Omental fat pad (tissue), 4 donors: Measurements from ENCODE around the gene RAE1. TPM values are rescaled to one million over a fixed set of nuclear protein-coding genes. Genes with fewer than 3 reads are reported as not detected.

Experiments
- ATAC-seq: fragments of 150-250 bp; one replicate; pipeline ENCODE4 v1.9.1; 2016; ENCODE audit warnings: mild to moderate bottlenecking, moderate library complexity; ENCODE audit not compliant: low FRiP score
- DNase-seq: peaks from one replicate; pipeline ENCODE4 v3.0.0-alpha.2; 2019; ENCODE audit warnings: low spot score
- total RNA-seq, 4 donors: library from RNA; depleted of rRNA; stranded (reverse); fragments of >200 nt; gene quantifications; one replicate each; pipeline ENCODE4 v1.1.0, GENCODE V29; 2016
- TF ChIP-seq, protein P1 (sequence below), 3 donors: fragments of 450-650 bp; IDR thresholded peaks; one replicate each; pipeline ENCODE4 v1.5.1; 2016 to 2017; ENCODE audit warnings: antibody characterized with exemption in 3 of 3, mild to moderate bottlenecking in 3 of 3, moderate library complexity in 2 of 3

Gene RAE1
- total RNA-seq, 4 donors from 2014 or later = 13.9 to 32.9 (median 17.2) TPM

DNA sequence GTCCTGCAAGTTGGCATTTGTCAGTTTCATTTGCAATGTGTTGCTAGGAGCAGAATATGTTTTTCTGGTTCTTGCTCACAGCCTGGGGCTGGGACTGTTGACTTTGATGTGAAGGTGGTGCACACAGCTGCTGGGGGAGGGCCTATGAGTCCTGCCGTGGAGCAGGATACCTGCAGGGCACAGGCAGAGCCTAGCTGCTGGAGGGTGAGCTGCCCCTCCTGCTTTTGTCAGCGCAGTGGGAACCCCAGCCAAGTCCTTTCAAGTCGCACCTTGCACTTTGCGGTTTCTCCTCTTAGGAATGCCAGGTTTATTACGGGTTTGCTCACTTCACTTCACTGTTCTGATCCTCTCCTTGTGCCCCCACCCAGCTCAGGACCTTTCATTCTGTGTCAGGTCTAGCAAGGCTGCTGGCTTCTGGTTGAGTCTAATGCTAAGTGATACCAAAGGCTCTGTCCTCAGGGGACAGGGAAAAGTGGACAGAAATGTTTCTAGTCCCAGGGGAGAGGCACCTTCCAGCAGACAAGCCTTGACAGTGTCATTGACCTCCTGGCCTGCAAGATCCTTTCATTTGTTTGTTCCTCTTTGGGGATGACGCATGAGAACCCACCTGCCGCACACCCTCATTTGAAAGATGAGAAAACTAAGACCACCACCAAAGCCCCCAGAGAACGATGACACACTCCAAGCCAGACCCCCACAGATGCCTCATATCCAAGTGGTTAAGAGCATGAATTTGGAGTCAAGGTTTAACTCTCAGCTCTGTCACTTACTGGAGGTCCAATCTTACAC lies 24.2 kb upstream of the RAE1 start:
- TF ChIP-seq, protein P1, sequence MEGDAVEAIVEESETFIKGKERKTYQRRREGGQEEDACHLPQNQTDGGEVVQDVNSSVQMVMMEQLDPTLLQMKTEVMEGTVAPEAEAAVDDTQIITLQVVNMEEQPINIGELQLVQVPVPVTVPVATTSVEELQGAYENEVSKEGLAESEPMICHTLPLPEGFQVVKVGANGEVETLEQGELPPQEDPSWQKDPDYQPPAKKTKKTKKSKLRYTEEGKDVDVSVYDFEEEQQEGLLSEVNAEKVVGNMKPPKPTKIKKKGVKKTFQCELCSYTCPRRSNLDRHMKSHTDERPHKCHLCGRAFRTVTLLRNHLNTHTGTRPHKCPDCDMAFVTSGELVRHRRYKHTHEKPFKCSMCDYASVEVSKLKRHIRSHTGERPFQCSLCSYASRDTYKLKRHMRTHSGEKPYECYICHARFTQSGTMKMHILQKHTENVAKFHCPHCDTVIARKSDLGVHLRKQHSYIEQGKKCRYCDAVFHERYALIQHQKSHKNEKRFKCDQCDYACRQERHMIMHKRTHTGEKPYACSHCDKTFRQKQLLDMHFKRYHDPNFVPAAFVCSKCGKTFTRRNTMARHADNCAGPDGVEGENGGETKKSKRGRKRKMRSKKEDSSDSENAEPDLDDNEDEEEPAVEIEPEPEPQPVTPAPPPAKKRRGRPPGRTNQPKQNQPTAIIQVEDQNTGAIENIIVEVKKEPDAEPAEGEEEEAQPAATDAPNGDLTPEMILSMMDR (IDR thresholded peaks at IDR 0.05) = no peak
- DNase-seq (no peak), ATAC-seq (no peak)

DNA sequence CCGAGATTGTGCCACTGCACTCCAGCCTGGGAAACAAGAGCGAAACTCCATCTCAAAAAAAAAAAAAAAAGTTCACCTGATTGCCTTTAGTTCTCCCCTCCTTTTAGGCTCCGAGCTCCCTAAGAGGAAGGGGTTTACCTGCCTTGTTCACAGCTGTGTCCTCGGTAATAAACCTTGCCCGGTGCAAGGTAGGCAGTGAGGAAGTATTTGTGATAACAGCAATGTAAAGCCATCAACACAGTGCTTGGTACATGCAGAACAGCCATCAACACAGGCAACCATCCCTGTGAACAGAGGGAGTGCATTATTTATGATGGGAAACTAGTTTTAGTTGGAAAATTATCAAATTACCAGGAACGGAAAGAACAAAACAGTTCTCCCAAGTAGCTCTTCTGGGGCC lies 23.2 kb upstream of the RAE1 start:
- no peak for DNase-seq
- TF ChIP-seq, protein P1 (IDR thresholded peaks at IDR 0.05) = no peak
- ATAC-seq = no peak

DNA sequence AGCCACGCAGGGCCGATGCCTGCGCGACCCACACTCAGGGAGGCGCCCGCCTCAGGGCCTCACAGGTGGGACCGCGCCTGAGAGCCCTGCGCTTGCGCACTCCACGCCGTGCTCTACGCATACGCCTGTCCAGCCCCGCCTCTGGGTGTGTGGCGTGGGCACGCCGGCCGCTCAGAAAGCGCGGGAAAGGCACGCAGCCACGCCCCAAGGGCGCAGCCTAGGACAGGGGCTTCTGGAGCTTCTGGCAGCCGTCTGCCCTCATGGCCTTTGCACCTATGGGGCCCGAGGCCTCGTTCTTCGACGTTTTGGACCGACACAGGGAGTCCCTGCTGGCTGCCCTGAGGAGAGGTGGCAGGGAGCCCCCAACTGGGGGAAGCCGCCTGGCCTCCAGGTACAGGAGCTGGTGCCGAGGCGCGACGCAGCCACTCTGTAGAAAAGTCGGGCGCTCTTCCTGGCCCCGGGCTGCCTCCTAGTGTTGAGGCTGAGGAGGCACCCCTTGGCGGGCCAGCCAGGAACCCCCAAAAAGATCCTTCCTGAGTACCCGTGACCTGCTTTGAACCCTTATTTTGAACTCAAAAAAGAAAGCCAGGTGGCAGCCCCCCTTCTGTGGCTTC lies 21.3 kb upstream of the RAE1 start, which contains the start of gene SPO11:
Gene SPO11, plus strand, starts transcription at position 196 of the 614 bp plus-strand sequence. Its CDS starts 65 bp downstream, at position 261.
- ATAC-seq (no peak), DNase-seq (no peak)
- TF ChIP-seq, protein P1 (IDR thresholded peaks at IDR 0.05) = no peak

DNA sequence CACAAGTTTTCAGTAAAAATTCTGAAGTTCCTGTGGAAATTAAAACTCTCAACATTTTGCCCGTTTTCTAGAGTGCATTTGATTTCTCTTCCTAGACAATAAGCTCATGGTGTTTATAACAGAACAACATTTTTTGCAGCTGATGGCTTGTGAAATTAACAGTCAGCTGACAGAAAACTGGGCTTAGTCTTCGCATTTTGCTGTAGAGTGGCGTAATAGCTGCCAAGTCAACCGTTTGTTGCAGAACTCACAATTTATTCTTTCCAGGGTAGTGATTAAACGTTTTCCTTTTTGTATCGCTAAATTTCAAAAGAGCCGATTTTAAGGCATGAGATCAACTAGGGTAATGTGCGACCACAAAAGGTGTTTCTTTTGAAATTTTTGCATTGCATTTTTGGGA lies 20.1 kb upstream of the RAE1 start:
- DNase-seq (no peak), ATAC-seq (no peak)
- TF ChIP-seq, protein P1 (IDR thresholded peaks at IDR 0.05) = no peak

DNA sequence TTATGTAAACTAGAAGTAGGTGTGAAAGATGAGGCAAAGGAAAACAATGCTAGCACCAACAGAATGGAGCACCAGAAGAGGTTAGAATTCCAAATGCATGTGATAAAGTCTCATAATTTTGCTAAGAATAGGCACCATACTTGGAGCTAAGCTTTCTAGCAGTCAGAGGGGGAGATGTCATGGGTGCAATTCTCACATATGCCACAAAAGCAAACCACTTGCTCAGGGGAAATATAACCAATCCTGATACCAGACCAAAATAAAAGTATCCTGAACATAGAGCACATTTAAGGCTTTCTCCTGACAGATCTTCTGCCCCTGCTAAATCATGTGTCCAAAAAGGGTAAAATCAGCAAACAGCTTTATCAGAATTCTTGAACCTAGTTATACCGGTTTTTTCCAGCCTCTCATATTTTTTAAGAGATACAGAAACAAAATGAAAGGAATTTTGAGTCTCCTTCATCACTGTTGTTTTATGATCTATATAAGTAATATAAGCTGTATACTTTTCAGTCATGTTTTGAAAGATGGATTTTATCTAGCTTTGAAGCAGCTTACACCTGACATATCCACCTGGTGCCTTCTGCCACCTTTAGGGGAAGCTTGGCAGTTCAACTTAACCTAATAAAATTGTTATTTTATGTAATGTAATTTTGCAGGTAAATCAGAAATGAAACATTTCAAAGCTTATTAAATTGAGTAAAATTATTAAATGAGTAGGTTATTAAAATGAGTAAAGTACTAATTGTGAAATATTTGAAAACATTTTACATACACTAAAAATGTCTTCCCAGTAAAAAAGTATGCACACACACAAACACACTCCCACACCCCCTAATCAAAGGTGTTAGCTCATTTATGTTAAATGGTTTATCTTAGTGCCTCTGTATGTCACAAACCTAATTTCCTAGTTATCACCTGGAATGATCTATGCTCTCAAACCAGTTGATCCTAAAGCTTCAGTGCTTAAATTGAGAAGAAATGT lies 18.7 kb upstream of the RAE1 start:
- TF ChIP-seq, protein P1 (IDR thresholded peaks at IDR 0.05) = no peak

DNA sequence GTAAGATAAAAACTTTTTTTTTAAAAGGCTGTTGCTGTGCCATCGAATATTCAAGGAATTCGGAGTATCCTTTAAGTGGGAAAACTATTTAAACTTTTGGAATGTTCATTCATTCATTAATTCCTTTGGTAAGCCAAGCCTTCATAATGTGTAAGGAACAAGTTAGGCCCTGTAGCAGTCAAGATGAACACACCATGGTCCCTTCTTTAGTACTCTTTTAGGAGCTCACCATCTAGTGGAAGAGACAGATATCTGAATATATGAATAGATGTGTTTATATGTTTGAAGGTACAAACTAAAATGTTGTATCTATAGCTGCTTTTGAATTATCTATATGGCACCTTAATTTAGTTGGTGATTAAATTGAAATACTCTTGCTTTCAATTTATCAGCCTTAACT lies 15.7 kb upstream of the RAE1 start:
- ATAC-seq = no peak
- TF ChIP-seq, protein P1 (IDR thresholded peaks at IDR 0.05) = no peak

More for the DNA sequence above, 18.7 kb upstream of the RAE1 start:
- ATAC-seq = no peak
- DNase-seq = no peak

More for the DNA sequence above, 15.7 kb upstream of the RAE1 start:
- no peak for DNase-seq
